GM19238 (cell line): Measurements from ENCODE around the gene PPARD.
A peak's percentile ranks its signal among the peaks of the same experiment; 100 is the strongest.

ENCODE experiments used
- DNase-seq: peaks from one replicate; pipeline ENCODE4 v3.0.0; 2011; ENCODE audit warnings: low spot score; ENCODE audit not compliant: insufficient read length

Gene PPARD

DNA sequence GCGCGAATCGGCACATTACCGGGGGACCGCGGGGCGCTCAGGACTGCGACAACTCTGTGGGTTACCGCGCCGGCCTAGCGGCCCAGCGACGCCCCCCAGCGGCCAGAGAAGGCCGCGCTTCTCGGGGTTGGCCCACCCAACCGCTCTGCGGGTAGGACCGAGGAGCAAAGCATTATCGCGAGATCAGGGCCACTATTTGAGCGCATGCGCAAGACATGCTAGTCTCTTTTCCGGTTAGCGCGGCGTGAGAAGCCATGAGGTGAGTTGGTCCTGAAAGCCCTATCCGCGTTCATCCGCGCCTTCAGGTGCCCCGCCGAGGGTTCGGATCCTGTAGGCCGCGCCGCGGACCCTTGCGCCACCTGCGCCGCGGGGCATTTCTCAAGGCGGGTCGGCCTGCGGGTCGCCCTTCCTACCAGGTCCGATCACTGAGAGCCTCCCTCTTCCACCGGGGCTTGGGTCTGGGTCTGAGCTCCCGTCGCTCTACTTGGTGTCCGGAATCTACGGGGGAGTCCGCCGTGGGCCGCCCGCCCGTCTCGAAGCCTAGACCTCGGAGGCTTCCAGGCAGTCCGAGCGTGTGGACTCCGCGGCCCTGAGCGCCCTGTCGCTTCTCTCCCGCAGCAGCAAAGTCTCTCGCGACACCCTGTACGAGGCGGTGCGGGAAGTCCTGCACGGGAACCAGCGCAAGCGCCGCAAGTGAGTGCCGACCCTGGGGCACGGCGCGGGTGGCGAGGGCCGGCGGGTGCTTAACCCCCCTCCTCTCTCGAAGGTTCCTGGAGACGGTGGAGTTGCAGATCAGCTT, 126.0 kb downstream of the PPARD start, which contains the start of gene RPL10A:
Gene RPL10A, plus strand, starts transcription at position 221 of the 799 bp plus-strand sequence. Its CDS starts 34 bp downstream, at position 255.
- DNase-seq, result peak; percentile 95

DNA sequence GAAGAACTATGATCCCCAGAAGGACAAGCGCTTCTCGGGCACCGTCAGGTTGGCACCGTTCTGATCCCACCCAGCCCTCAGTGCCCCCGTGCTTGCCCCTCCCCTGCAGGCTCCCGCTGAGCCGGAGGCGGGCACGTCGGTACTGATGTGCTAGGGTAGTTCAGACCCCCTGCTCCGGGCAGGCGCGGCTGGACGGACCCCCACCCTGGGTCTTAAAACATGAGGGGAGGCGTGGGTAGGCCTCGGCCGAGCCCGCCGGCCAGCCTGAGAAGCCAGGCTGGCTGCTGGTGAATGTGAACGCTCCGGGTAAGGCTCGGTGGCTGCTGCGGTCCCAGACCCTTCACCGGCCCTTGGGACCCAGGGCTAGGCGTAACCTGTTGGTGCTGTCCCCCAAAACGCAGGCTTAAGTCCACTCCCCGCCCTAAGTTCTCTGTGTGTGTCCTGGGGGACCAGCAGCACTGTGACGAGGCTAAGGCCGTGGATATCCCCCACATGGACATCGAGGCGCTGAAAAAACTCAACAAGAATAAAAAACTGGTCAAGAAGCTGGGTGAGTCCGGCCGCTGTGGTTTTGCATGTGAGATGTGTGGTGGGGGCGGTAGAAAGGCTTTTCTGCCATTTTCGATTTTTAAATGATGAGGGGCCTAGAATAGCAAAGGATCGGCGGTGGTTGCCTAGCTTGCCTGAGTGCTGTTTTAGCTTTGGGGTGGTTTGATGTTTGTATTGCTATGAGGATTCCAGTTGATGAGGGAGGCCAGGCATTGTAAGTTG, 126.8 kb downstream of the PPARD start:
- DNase-seq, result no peak

DNA sequence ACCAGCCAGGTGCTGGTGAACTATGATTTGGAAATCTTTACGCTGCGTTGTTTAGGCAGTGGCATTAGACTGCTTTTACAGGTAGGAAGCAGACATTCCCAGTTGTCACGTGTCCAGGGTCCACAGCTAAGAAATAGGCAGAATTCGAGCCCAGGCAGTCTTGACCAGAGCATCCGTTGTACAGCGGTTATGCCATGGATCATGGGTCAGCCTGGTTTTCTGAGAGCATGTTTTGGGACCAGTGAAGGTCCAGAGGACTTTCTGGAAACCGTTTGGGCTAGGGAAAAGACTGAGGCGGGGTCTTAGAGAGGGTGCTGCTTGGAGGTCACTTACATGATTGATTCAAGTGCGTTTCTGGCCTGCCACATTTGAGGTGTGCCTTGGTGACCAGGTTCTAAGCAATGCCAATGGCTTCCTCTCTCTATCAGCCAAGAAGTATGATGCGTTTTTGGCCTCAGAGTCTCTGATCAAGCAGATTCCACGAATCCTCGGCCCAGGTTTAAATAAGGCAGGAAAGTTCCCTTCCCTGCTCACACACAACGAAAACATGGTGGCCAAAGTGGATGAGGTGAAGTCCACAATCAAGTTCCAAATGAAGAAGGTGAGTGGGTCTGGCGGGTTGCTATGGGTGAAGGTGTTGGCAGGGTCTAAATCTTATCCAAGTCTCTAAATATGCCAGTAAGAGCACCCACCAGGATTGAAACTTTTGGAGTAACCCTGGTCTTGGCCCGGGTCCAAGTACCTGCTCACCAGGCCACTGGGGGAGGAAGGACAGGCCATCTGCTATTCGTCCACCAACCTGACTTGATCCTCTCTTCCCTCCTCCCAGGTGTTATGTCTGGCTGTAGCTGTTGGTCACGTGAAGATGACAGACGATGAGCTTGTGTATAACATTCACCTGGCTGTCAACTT, 127.6 kb downstream of the PPARD start:
- no peak for DNase-seq

GRCh38 chr6:35470663-35471120, 128.3 kb downstream of the PPARD start:
- no peak for DNase-seq

DNA sequence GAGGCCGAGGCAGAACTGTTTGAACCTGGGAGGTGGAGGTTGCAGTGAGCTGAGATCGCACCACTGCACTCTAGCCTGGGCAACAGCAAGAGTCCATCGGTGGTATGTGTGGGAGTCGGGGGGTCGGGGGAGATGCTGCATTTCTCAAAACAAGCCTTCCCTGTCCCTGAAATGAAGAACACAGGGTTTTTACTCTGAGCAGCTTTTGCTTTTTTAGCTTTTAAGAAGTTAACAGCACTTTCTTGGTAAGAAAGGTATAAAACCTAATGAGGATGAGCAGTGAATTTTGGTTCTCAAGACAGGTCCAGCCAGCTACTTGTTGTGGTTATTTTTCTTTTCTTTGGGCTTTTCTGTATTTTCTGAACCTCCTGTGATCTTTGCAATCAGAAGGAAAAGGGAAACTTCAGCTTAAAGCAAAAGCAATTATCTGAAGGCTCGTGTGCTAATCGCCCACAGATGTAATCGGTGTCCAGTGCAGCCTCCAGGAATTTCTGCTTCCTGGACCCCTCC, 129.5 kb downstream of the PPARD start:
- no peak for DNase-seq

- DNase-seq, result no peak
These were observed 130.9 kb downstream of the PPARD start for GRCh38 chr6:35473075-35473849.

DNA sequence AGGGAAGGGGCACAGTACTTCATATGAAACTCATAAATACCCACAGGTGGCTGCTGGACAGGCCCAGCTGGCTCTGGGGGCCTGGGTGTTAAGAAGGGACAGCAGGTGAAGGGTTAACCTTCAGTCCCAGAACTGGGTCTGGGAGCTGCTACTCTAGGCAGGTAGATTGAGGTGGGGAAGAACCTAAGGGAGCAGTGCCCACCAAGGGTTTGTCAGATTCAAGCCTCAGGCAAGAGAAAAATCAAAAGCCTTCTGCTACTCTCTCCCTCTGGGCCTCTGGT, 131.4 kb downstream of the PPARD start:
- DNase-seq, result no peak

DNA sequence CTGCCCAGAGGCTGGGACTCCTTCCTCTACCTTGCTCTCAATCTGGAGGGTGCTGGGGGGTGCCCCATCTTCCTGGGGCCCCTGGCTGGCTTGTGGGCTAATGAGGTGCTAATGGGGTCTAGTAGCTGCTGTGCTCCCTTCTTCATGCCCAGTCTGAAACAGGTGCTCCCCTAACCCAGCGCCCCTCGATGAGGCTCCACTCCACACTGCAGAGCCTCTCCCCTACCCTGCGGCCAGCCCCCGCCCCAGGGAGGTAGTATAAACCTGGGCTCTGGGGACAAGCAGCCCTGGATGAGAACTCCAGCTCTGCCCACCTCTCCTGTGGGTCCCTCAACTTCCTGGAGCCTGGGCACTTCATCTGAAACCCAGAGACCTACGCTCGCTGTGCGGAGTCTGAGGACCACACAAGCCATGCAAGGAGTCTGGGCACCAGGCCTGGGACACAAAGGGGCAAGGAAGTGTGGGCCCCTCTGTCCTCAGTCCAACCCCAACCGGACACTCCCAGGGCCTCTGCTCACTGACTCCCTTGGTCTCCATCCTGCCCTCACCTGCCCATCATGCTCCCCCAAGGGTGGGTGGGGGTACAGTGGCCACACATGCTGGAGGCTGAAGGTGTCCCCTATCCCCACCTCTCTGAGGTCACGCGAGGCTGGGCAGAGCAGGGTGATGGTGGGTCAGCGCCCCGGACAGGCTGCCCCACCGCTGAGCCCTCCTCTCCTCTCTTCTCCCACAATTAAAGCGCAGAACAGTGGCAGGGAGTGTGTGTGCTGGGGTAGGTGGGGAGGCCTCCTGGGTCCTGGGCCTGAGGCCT, 132.0 kb downstream of the PPARD start:
- no peak for DNase-seq

- DNase-seq, result no peak
These were observed 132.7 kb downstream of the PPARD start for GRCh38 chr6:35474942-35475570.

DNA sequence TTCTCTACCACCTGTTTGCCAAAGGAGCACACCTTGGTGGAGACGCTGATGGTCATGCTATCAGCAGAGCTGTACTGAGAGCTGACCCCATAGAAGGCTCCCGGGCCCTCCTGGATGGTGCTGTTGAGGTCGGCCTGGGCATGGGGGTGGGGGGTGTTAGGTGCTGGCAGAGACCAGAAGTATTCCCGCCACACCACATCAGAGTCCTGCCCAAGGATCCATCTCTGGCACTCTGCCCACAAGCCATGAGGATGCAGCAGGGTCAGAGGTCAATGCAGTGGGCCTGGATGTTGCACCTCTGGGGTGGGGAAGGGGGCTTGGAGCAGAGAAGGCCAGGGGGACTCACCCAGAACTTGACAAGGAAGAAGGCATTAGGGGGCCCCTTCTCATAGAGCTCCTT, 133.2 kb downstream of the PPARD start:
- no peak for DNase-seq

- DNase-seq, result no peak
These were observed 133.6 kb downstream of the PPARD start for GRCh38 chr6:35476004-35476403.

- DNase-seq, result no peak
These were observed 134.7 kb downstream of the PPARD start for GRCh38 chr6:35477028-35477427.
